22Rv1 (cell line): ENCODE measurements around the gene LEMD3.

Source experiments
- H3K27ac ChIP-seq: fragments of 450-650 bp; 2 replicates; pipeline ENCODE4 v1.5.1; 2017
- ZFX ChIP-seq: fragments of 450-650 bp; IDR thresholded peaks from 2 replicates; pipeline ENCODE4 v1.6.1; 2017; ENCODE audit warnings: antibody characterized with exemption, borderline replicate concordance
- TF ChIP-seq, protein P1 (sequence below): fragments of 450-650 bp; IDR thresholded peaks from 2 replicates; pipeline ENCODE4 v1.5.1; 2017; ENCODE audit warnings: mild to moderate bottlenecking

LEMD3 gene

DNA sequence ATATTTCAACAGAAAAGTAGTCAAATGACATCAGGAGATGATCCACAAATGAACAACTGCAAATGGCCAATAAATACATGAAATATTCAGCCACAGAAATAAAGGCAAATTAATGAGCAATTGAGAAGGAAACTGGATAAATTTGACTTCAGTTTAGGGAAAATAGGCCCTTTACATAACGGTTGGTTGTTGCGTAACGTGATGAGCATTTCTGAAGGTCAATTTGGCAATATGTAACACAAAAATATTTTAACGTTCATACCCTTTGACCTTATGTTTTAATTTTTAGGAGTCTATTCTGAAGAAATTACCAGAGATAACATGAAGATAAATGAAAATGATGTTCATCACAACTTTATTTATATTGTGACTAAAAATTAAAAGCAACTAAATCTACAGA is 94.4 kb downstream of the LEMD3 start:
- no peak for TF ChIP-seq ZFX
- TF ChIP-seq, protein P1, sequence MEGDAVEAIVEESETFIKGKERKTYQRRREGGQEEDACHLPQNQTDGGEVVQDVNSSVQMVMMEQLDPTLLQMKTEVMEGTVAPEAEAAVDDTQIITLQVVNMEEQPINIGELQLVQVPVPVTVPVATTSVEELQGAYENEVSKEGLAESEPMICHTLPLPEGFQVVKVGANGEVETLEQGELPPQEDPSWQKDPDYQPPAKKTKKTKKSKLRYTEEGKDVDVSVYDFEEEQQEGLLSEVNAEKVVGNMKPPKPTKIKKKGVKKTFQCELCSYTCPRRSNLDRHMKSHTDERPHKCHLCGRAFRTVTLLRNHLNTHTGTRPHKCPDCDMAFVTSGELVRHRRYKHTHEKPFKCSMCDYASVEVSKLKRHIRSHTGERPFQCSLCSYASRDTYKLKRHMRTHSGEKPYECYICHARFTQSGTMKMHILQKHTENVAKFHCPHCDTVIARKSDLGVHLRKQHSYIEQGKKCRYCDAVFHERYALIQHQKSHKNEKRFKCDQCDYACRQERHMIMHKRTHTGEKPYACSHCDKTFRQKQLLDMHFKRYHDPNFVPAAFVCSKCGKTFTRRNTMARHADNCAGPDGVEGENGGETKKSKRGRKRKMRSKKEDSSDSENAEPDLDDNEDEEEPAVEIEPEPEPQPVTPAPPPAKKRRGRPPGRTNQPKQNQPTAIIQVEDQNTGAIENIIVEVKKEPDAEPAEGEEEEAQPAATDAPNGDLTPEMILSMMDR = no peak
- no peak overlapping the region for H3K27ac ChIP-seq

DNA sequence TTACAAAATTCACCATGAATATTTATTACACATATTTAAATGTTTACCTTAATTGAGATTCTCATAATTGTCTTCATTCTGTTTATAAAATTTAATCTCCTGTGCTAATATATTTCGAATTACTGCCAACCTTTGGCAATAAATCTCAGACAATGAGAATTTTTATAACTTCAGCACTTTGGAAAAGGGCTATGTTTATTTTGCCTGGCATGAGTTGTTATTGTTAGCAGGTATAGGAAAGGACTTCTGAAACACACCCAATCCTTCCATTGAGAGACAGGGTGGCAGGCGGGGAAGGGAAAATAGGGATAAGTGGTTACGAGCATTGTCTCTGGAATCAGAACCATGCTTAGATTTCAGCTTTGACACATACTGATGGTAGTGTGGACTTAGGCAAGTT is 97.0 kb downstream of the LEMD3 start:
- no peak for TF ChIP-seq ZFX
- TF ChIP-seq, protein P1 = no peak
- no peak overlapping the region for H3K27ac ChIP-seq

DNA sequence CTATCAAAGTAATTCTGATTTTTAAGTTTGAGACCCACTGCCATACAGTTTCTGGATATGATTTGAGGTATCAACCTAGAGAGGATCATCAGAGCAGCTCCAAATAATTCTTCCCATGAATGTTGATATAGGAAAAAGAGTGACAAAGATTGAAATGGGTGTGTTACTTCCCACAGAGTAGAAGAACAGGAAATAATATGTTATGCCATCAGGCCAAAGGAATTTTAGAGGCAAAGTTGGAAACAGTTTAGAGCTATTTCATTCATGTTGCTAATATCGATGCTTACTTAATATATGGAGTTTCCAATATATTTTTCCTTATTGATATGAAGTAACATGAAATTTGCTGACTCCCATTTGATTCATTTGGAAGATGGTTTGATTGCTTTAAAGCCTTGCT is 100.2 kb downstream of the LEMD3 start:
- H3K27ac ChIP-seq = no peak overlapping the region
- TF ChIP-seq, protein P1 = no peak
- TF ChIP-seq ZFX = no peak

DNA sequence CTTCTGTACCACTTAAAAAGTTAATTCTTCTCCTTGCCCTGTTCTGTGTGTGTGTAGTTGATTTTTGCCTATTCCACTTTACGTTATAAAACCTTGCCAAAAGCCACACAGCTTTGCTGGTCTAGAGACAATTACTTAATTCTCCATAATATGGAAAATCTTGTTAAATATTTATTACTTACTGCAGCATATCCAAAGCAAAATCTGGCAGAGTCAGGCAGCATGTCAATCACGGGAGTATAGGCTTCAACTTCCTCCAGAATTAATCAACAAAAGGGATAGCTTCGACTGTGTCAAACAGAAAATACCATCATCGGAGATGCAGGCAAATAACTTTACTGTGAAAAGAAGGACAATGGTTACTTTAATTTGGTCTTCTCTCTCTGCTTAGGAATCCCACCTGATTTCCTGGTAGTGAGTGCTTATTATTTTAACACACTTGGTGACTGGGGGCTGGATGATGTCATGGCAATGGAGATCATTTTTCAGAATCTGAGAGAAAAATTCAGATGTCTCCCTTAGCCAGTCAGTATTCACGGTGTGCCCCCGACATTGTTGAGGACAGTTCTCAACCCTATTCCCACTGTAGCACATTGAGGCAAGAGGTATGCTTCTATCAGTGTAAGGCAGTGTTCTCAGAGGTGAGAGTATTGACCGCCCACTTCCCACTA is 105.4 kb downstream of the LEMD3 start:
- no peak for TF ChIP-seq ZFX
- TF ChIP-seq, protein P1 = no peak

DNA sequence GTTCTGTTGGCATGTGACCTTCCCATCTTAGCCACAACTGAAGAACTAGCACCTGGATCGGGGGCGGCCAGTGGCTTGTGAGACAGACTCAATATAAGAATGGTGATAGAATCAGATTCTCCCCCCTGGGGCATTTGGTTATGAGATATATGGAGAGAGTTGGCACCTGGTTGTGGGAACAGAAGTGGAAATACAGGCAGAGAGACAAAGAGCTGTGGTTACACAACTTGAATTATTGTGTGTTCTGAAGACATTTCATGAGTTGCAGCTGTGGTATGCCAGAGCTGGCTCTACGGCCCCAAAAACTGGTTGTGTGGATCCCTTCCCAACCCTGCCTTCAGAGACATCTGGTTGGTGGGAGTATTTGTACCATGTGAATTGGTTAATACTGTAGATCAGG is 106.2 kb downstream of the LEMD3 start:
- H3K27ac ChIP-seq = no peak overlapping the region
- no peak for TF ChIP-seq ZFX
- TF ChIP-seq, protein P1 = no peak

More for the DNA sequence above, 105.4 kb downstream of the LEMD3 start:
- H3K27ac ChIP-seq = no peak overlapping the region

DNA sequence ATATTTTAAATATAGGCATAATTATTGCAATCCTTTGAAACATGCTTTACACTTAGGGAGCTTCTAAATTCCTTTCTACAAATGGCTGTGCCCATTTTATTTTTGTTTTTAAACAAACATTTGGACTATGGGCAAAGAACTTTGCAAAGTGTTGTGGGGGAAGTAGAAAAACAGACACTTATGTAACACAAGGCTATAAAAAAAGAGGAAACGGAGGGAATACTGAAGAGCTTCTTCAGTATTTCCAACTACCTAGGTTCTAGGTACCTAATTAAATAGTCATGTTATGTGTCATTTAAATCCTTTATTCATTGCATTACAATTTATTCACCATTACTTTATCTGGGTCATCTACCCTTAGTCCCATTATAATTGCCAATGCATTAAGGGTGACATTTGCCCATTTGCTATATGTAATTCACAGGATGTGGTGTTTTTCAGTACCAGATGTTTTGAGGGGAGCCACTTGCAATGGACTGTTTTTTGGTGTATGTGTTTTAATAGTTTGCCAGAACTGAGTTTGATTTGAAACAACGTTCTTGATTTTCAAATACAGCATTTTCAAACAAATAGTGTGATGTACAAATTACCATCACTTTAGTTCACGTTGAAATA is 107.6 kb downstream of the LEMD3 start:
- no peak for TF ChIP-seq ZFX
- TF ChIP-seq, protein P1 = no peak
- H3K27ac ChIP-seq = no peak overlapping the region

DNA sequence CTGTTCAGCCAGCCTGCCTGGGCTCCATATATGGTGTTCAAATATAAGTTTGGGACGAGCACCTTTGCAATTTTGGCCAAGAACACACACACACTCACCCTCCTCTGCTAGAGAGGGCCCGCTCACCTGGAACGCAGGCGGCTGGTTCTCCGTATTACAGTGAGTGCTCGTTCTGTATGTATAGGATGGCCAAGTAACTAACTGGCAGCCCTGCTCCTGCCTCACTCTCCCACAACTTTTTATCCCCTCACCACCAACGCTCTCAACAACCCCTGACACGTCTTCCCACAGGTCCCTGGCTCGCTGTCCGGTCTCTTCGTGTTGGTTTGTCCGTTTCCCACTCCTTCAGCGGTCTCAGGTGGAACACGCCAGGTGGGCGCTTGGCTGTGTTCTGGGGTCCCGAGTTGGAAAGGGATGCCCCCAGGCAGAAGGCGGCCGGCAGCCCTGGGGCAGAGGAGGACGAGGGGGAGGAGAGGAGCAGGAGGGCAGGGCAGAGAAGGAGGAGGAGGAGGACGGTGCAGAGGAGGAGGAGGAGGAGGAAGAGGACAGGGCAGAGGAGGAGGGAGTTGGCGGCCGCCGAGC is 108.7 kb downstream of the LEMD3 start:
- TF ChIP-seq, protein P1 = no peak
- TF ChIP-seq ZFX = no peak
- H3K27ac ChIP-seq = no peak overlapping the region
